Measurements from ENCODE around the gene SCARB1.

DNA sequence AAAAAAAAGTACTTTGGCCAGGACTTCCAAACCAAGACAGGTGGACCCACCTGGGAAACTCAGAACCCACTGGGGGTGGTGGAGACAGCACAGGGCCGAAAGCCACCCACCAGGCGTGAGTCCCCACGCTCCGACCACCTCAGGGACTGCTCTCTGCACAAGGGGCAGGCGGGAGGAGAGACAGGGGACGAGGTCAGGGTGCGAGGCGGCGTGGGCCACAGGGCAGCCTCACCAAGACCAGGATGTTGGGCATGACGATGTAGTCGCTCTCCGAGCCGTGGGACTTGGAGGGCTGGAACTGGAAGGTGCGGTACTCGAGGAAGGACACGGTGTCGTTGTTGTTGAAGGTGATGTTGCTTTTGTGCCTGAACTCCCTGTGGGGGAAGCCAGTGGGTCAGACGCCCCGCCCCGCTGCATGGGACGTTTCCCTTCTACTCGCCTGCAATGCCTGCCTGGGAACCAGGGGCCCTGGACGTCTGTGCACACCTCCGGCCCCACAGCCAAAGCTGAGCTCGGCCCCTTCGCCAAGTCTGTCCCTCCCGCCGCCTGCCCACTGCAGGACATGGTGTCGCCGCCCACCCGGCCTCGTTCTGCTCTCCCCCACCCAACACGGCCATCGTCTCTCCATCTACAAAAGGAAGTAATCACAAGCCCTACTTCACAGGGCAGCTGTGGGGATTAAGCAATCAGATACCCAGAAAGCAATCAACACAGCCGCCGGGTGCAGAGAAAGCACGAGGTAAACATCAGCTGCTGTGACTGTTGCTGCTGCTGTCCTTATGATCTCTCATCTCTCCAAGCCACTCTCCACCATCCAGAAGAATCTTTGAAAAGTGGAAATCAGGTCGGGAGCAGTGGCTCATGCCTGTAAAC lies 48.7 kb downstream of the SCARB1 start:
- TF ChIP-seq, protein P1, sequence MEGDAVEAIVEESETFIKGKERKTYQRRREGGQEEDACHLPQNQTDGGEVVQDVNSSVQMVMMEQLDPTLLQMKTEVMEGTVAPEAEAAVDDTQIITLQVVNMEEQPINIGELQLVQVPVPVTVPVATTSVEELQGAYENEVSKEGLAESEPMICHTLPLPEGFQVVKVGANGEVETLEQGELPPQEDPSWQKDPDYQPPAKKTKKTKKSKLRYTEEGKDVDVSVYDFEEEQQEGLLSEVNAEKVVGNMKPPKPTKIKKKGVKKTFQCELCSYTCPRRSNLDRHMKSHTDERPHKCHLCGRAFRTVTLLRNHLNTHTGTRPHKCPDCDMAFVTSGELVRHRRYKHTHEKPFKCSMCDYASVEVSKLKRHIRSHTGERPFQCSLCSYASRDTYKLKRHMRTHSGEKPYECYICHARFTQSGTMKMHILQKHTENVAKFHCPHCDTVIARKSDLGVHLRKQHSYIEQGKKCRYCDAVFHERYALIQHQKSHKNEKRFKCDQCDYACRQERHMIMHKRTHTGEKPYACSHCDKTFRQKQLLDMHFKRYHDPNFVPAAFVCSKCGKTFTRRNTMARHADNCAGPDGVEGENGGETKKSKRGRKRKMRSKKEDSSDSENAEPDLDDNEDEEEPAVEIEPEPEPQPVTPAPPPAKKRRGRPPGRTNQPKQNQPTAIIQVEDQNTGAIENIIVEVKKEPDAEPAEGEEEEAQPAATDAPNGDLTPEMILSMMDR (IDR thresholded peaks at IDR 0.05; ENCODE audit: low read length) = no peak
- no peak for TF ChIP-seq EZH2 (IDR thresholded peaks at IDR 0.05; ENCODE audit: borderline replicate concordance, low read length)
